Upper lobe of left lung (tissue), 4 donors: Measurements from ENCODE around the gene CCDC183.
"Not testable (repeated sequence)": the region's sequence is repeated elsewhere in the genome, so short reads cannot be mapped to it uniquely, and the experiment has no call there.

Experiments
- CTCF ChIP-seq, 6 experiments: fragments of 450-650 bp in 4 of 6; fragments of 200-600 bp in 2 of 6; sonication (generic) in 2 of 6; IDR thresholded peaks; one replicate each; pipeline ENCODE4 v1.5.1; 2016 to 2019; ENCODE audit warnings: antibody characterized with exemption in 6 of 6
- EP300 ChIP-seq, 4 donors: sonication (generic); formaldehyde crosslinking; IDR thresholded peaks; one replicate each; pipeline ENCODE4 v1.5.1; 2017; ENCODE audit warnings: antibody characterized with exemption in 4 of 4, control low read depth in 2 of 4
- POLR2A ChIP-seq, 4 donors: fragments of 450-650 bp; IDR thresholded peaks; one replicate each; pipeline ENCODE4 v1.5.1; 2016 to 2017; ENCODE audit warnings: antibody characterized with exemption in 4 of 4, mild to moderate bottlenecking in 2 of 4
- POLR2AphosphoS5 ChIP-seq, 2 donors: sonication (generic); formaldehyde crosslinking; IDR thresholded peaks; one replicate each; pipeline ENCODE4 v1.5.1; 2017; ENCODE audit warnings: antibody characterized with exemption in 2 of 2

GRCh38 chr9:136765745-136766409, 30.3 kb upstream of the CCDC183 start:
- TF ChIP-seq CTCF, POLR2A, EP300, POLR2AphosphoS5 (IDR thresholded peaks at IDR 0.05): not testable (repeated sequence)
